ENCODE data around the gene OS9. TPM values are rescaled to one million over a fixed set of nuclear protein-coding genes. Genes with fewer than 3 reads are reported as not detected.

Gene OS9
- total and polyA plus RNA-seq, 9 of the 15 experiments (the other 6 are each of a cell fraction or from before 2014, with no cell fraction given): 4.6 to 105 (median 89.5) TPM

DNA sequence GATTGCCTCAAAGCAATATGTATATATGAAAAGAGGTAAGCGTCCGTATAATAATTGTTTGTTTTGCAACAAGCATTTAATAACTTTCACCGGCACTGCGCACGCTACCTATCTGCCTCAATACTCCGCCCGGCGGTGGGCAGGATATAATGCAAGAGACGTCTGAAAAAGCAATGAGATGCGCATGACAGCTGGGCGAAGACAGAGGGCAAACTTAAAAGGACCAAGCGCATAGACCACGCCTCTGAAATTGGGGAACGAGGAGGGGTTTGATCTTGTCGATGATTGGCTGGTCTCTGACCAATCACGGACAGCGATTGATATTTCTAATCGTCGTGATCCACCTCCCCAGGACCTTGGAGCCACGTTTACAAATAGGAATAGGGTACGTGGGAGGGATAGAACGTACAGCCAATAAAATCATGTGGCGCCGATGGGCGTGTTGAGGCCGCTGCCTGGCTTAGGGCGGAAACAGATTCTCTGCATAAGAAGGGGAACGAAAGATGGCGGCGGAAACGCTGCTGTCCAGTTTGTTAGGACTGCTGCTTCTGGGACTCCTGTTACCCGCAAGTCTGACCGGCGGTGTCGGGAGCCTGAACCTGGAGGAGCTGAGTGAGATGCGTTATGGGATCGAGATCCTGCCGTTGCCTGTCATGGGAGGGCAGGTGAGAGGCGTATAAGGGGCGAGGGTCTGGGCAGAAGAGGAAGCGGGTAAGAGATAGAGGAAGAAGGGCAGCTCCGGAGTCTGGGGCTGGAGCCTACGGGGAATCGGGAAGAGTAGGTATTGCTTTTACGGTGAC lies at the start of gene OS9 (continued):
- TF ChIP-seq HDAC6 (IDR thresholded peaks at IDR 0.05; ENCODE audit: low read depth, low read length) (no peak), ZNF311 (CRISPR knock-in tag; IDR thresholded peaks at IDR 0.05) (no peak), HLTF (IDR thresholded peaks at IDR 0.05) (no peak), ZNF239 (CRISPR knock-in tag; IDR thresholded peaks at IDR 0.05) (no peak), ZNF175 (CRISPR knock-in tag; IDR thresholded peaks at IDR 0.05; ENCODE audit: low read depth) (no peak)
- TF ChIP-seq, protein P1, sequence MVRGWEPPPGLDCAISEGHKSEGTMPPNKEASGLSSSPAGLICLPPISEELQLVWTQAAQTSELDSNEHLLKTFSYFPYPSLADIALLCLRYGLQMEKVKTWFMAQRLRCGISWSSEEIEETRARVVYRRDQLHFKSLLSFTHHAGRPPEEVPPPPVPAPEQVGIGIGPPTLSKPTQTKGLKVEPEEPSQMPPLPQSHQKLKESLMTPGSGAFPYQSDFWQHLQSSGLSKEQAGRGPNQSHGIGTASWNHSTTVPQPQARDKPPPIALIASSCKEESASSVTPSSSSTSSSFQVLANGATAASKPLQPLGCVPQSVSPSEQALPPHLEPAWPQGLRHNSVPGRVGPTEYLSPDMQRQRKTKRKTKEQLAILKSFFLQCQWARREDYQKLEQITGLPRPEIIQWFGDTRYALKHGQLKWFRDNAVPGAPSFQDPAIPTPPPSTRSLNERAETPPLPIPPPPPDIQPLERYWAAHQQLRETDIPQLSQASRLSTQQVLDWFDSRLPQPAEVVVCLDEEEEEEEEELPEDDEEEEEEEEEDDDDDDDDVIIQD (CRISPR knock-in tag; IDR thresholded peaks at IDR 0.05): no peak
- TF ChIP-seq, protein P2, sequence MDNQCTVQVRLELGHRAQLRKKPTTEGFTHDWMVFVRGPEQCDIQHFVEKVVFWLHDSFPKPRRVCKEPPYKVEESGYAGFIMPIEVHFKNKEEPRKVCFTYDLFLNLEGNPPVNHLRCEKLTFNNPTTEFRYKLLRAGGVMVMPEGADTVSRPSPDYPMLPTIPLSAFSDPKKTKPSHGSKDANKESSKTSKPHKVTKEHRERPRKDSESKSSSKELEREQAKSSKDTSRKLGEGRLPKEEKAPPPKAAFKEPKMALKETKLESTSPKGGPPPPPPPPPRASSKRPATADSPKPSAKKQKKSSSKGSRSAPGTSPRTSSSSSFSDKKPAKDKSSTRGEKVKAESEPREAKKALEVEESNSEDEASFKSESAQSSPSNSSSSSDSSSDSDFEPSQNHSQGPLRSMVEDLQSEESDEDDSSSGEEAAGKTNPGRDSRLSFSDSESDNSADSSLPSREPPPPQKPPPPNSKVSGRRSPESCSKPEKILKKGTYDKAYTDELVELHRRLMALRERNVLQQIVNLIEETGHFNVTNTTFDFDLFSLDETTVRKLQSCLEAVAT (IDR thresholded peaks at IDR 0.05): peak; percentile 33 to 63; a peak in 1 of 4 replicates
- TF ChIP-seq, protein P3, sequence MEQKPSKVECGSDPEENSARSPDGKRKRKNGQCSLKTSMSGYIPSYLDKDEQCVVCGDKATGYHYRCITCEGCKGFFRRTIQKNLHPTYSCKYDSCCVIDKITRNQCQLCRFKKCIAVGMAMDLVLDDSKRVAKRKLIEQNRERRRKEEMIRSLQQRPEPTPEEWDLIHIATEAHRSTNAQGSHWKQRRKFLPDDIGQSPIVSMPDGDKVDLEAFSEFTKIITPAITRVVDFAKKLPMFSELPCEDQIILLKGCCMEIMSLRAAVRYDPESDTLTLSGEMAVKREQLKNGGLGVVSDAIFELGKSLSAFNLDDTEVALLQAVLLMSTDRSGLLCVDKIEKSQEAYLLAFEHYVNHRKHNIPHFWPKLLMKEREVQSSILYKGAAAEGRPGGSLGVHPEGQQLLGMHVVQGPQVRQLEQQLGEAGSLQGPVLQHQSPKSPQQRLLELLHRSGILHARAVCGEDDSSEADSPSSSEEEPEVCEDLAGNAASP (IDR thresholded peaks at IDR 0.05): no peak
- TF ChIP-seq, protein P4, sequence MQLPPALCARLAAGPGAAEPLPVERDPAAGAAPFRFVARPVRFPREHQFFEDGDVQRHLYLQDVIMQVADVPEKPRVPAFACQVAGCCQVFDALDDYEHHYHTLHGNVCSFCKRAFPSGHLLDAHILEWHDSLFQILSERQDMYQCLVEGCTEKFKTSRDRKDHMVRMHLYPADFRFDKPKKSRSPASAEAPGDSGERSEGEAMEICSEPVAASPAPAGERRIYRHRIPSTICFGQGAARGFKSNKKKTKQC (CRISPR knock-in tag; IDR thresholded peaks at IDR 0.05): peak; percentile 81
- TF ChIP-seq, protein P5, sequence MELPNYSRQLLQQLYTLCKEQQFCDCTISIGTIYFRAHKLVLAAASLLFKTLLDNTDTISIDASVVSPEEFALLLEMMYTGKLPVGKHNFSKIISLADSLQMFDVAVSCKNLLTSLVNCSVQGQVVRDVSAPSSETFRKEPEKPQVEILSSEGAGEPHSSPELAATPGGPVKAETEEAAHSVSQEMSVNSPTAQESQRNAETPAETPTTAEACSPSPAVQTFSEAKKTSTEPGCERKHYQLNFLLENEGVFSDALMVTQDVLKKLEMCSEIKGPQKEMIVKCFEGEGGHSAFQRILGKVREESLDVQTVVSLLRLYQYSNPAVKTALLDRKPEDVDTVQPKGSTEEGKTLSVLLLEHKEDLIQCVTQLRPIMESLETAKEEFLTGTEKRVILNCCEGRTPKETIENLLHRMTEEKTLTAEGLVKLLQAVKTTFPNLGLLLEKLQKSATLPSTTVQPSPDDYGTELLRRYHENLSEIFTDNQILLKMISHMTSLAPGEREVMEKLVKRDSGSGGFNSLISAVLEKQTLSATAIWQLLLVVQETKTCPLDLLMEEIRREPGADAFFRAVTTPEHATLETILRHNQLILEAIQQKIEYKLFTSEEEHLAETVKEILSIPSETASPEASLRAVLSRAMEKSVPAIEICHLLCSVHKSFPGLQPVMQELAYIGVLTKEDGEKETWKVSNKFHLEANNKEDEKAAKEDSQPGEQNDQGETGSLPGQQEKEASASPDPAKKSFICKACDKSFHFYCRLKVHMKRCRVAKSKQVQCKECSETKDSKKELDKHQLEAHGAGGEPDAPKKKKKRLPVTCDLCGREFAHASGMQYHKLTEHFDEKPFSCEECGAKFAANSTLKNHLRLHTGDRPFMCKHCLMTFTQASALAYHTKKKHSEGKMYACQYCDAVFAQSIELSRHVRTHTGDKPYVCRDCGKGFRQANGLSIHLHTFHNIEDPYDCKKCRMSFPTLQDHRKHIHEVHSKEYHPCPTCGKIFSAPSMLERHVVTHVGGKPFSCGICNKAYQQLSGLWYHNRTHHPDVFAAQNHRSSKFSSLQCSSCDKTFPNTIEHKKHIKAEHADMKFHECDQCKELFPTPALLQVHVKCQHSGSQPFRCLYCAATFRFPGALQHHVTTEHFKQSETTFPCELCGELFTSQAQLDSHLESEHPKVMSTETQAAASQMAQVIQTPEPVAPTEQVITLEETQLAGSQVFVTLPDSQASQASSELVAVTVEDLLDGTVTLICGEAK (IDR thresholded peaks at IDR 0.05): peak; percentile 71
- TF ChIP-seq, protein P5 (CRISPR knock-in tag; IDR thresholded peaks at IDR 0.05): no peak
